Measurements from ENCODE around the gene HES5. TPM values are rescaled to one million over a fixed set of nuclear protein-coding genes. Genes with fewer than 3 reads are reported as not detected.

The HES5 gene
- total and polyA plus RNA-seq, 4 donors, result 0.36 to 2.1 TPM; not detected in 2

DNA sequence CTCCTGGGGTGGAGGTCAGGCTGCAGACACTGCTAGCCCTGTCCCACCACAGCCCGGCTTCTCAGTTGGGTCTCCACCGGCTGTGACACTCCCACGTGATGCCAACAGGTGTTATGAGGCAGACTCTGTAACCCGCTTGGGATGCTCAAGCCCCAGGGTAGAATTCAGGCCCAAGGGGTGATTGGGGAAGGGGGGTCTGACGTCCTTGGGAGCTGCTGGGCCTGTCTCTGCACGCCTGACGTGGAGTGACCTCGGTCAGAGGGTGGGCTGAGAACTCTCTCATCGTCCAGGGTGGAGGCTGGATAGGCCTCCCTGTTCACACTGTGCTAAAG, 7.7 kb upstream of the HES5 start:
- no peak overlapping the region for H3K27ac ChIP-seq (ENCODE audit: low read depth in 1 of 2, low read length in 2 of 2)

GRCh38 chr1:2535981-2536380, 5.9 kb upstream of the HES5 start:
- intact Hi-C loops (cut with DNase I), result no loop called here
- WGBS, 2 donors, result 82 to 83% methylated on average over 9 of the region's 9 CpGs

More for the DNA sequence above, 7.7 kb upstream of the HES5 start:
- H3K27me3 ChIP-seq (ENCODE audit: control insufficient read depth in 1 of 2, insufficient read depth in 2 of 2, low read length in 1 of 2), result no peaks in the 10 kb centered on the region
- WGBS, 2 donors, result 81% methylated on average over 9 of the region's 9 CpGs
- no peaks in the 10 kb centered on the region for H3K9me3 ChIP-seq (ENCODE audit: control insufficient read depth, low read length)
- H3K36me3 ChIP-seq (ENCODE audit: control insufficient read depth in 1 of 2, insufficient read depth in 2 of 2, low read length in 1 of 2), result no peaks in the 10 kb centered on the region
- ATAC-seq (ENCODE audit: low FRiP score) (no peak), DNase-seq (no peak)
- no peak overlapping the region for H3K4me3 ChIP-seq (ENCODE audit: low read length in 2 of 2)
- intact Hi-C loops (cut with DNase I), result no loop called here
- no peaks in the 10 kb centered on the region for H3K4me1 ChIP-seq (ENCODE audit: control insufficient read depth in 1 of 2, insufficient read depth in 2 of 2, low read length in 2 of 2)

GRCh38 chr1:2535455-2535854, 5.4 kb upstream of the HES5 start:
- Histone ChIP-seq H3K9me3 (ENCODE audit: control insufficient read depth, low read length) (no peaks in the 10 kb centered on the region), H3K27ac (ENCODE audit: low read depth in 1 of 2, low read length in 2 of 2) (no peak overlapping the region), H3K36me3 (ENCODE audit: control insufficient read depth in 1 of 2, insufficient read depth in 2 of 2, low read length in 1 of 2) (no peaks in the 10 kb centered on the region), H3K4me1 (ENCODE audit: control insufficient read depth in 1 of 2, insufficient read depth in 2 of 2, low read length in 2 of 2) (no peaks in the 10 kb centered on the region), H3K27me3 (ENCODE audit: control insufficient read depth in 1 of 2, insufficient read depth in 2 of 2, low read length in 1 of 2) (no peaks in the 10 kb centered on the region), H3K4me3 (ENCODE audit: low read length in 2 of 2) (no peak overlapping the region)
- ATAC-seq (ENCODE audit: low FRiP score) (no peak), DNase-seq (no peak)
- intact Hi-C loops (cut with DNase I), result no loop called here
- 64 to 67% methylated on average over 27 of the region's 27 CpGs for whole genome bisulfite sequencing, 2 donors

More at GRCh38 chr1:2535981-2536380, 5.9 kb upstream of the HES5 start:
- no peak overlapping the region for H3K4me3 ChIP-seq (ENCODE audit: low read length in 2 of 2)
- no peaks in the 10 kb centered on the region for H3K27me3 ChIP-seq (ENCODE audit: control insufficient read depth in 1 of 2, insufficient read depth in 2 of 2, low read length in 1 of 2)
- H3K9me3 ChIP-seq (ENCODE audit: control insufficient read depth, low read length), result no peaks in the 10 kb centered on the region
- no peaks in the 10 kb centered on the region for H3K4me1 ChIP-seq (ENCODE audit: control insufficient read depth in 1 of 2, insufficient read depth in 2 of 2, low read length in 2 of 2)
- ATAC-seq (ENCODE audit: low FRiP score) (no peak), DNase-seq (no peak)
- H3K27ac ChIP-seq (ENCODE audit: low read depth in 1 of 2, low read length in 2 of 2), result no peak overlapping the region
- no peaks in the 10 kb centered on the region for H3K36me3 ChIP-seq (ENCODE audit: control insufficient read depth in 1 of 2, insufficient read depth in 2 of 2, low read length in 1 of 2)

DNA sequence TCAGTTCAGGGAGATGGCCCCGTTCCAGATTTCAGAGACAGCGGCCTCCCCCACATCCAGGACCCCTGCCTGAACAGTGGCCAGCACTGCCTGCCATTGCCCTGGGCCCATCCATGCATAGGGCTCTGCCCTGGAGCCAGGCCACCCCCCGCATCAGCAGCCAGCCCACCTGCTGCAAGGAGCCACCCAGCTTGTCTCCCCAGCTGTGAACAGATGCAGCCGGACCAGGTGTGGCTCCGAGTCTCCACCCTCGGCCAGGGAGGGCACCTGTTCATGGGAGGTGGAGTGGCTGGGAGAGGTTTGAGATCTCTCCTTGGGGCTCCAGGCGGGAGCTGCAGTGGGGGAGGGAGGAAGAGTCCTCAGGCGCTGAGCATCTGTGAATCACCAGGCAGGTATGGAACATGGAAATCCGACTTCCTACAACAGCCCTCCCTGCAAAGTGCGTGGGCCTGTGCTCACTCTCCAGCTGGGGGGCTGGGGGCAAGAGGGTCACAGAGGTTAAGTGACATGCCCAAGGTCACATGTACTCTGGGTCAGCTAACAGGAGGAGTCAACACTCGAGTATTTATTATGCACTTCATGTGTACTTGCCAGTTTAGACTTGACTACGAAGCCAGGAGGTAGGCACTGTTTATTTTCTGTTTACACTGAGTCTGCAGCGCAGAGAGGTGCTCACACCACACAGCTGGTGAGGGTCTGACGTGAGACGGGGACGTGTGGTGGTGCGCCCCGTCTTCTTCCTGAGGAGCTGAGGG, 4.8 kb upstream of the HES5 start:
- H3K9me3 ChIP-seq (ENCODE audit: control insufficient read depth, low read length), result no peaks in the 10 kb centered on the region
- ATAC-seq (ENCODE audit: low FRiP score) (no peak), DNase-seq (no peak)
- H3K4me3 ChIP-seq (ENCODE audit: low read length in 2 of 2), result no peak overlapping the region
- WGBS, 2 donors, result 64% methylated on average over 18 of the region's 18 CpGs
- no peaks in the 10 kb centered on the region for H3K36me3 ChIP-seq (ENCODE audit: control insufficient read depth in 1 of 2, insufficient read depth in 2 of 2, low read length in 1 of 2)
- H3K4me1 ChIP-seq (ENCODE audit: control insufficient read depth in 1 of 2, insufficient read depth in 2 of 2, low read length in 2 of 2), result no peaks in the 10 kb centered on the region
- intact Hi-C loops (cut with DNase I), result no loop called here
- no peak overlapping the region for H3K27ac ChIP-seq (ENCODE audit: low read depth in 1 of 2, low read length in 2 of 2)
- no peaks in the 10 kb centered on the region for H3K27me3 ChIP-seq (ENCODE audit: control insufficient read depth in 1 of 2, insufficient read depth in 2 of 2, low read length in 1 of 2)

- Histone ChIP-seq H3K9me3 (ENCODE audit: control insufficient read depth, low read length) (no peaks in the 10 kb centered on the region), H3K36me3 (ENCODE audit: control insufficient read depth in 1 of 2, insufficient read depth in 2 of 2, low read length in 1 of 2) (no peaks in the 10 kb centered on the region), H3K27ac (ENCODE audit: low read depth in 1 of 2, low read length in 2 of 2) (no peak overlapping the region), H3K4me1 (ENCODE audit: control insufficient read depth in 1 of 2, insufficient read depth in 2 of 2, low read length in 2 of 2) (no peaks in the 10 kb centered on the region), H3K27me3 (ENCODE audit: control insufficient read depth in 1 of 2, insufficient read depth in 2 of 2, low read length in 1 of 2) (no peaks in the 10 kb centered on the region), H3K4me3 (ENCODE audit: low read length in 2 of 2) (no peak overlapping the region)
- ATAC-seq (ENCODE audit: low FRiP score) (no peak), DNase-seq (no peak)
- WGBS, 2 donors, result 75 to 78% methylated on average over 7 of the region's 7 CpGs
- intact Hi-C loops (cut with DNase I), result no loop called here
Measured at GRCh38 chr1:2534315-2534686, 4.2 kb upstream of the HES5 start.

- H3K9me3 ChIP-seq (ENCODE audit: control insufficient read depth, low read length), result no peaks in the 10 kb centered on the region
- ATAC-seq (ENCODE audit: low FRiP score), result no peak
- H3K27me3 ChIP-seq (ENCODE audit: control insufficient read depth in 1 of 2, insufficient read depth in 2 of 2, low read length in 1 of 2), result no peaks in the 10 kb centered on the region
- H3K4me3 ChIP-seq (ENCODE audit: low read length in 2 of 2), result no peak overlapping the region
- DNase-seq, result no peak
- H3K36me3 ChIP-seq (ENCODE audit: control insufficient read depth in 1 of 2, insufficient read depth in 2 of 2, low read length in 1 of 2), result no peaks in the 10 kb centered on the region
- no peaks in the 10 kb centered on the region for H3K4me1 ChIP-seq (ENCODE audit: control insufficient read depth in 1 of 2, insufficient read depth in 2 of 2, low read length in 2 of 2)
- intact Hi-C loops (cut with DNase I), result no loop called here
- WGBS, 2 donors, result 76 to 85% methylated on average over 11 of the region's 11 CpGs
- no peak overlapping the region for H3K27ac ChIP-seq (ENCODE audit: low read depth in 1 of 2, low read length in 2 of 2)
Measured at GRCh38 chr1:2533365-2533764, 3.3 kb upstream of the HES5 start.

DNA sequence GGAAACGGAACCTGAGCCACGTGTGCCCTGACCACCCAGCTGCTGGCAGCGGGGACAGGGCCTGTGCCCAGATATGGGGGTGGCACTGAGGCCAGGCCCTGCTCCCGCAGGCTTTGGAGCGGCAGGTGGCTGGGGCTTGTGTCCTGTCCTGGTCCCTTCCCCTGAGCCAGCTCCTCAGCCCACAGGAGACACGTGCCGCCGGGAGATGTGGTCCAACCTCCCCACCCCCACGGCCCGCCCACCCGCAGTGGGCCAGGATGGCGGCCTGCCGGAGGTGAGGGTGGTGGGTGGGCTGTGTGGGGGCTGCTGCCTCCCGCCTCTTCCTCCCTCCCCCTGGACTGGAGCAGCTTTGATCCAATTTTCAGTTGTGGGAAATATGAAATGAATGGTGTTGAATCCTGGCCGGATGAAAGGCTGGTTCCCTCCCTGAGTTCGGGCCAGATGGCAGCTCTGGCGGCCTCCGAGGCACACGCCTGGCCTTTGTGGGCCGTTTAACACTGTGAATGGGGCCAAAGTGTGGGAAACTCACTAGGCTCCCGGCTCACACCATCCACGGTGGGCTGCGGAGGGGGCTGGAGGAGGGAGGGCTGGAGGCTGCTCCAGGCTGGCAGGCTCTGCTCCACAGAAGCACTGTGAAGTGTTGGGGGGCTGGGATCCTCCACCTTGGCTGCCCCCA, 2.6 kb upstream of the HES5 start:
- Histone ChIP-seq H3K9me3 (ENCODE audit: control insufficient read depth, low read length) (no peaks in the 10 kb centered on the region), H3K27me3 (ENCODE audit: control insufficient read depth in 1 of 2, insufficient read depth in 2 of 2, low read length in 1 of 2) (no peaks in the 10 kb centered on the region), H3K27ac (ENCODE audit: low read depth in 1 of 2, low read length in 2 of 2) (no peak overlapping the region), H3K4me1 (ENCODE audit: control insufficient read depth in 1 of 2, insufficient read depth in 2 of 2, low read length in 2 of 2) (no peaks in the 10 kb centered on the region), H3K4me3 (ENCODE audit: low read length in 2 of 2) (no peak overlapping the region), H3K36me3 (ENCODE audit: control insufficient read depth in 1 of 2, insufficient read depth in 2 of 2, low read length in 1 of 2) (no peaks in the 10 kb centered on the region)
- 14 to 20% methylated on average over 19 to 23 of the region's 23 CpGs for WGBS, 2 donors
- no peak for ATAC-seq (ENCODE audit: low FRiP score)
- DNase-seq, result no peak
- intact Hi-C loops (cut with DNase I), result no loop called here

DNA sequence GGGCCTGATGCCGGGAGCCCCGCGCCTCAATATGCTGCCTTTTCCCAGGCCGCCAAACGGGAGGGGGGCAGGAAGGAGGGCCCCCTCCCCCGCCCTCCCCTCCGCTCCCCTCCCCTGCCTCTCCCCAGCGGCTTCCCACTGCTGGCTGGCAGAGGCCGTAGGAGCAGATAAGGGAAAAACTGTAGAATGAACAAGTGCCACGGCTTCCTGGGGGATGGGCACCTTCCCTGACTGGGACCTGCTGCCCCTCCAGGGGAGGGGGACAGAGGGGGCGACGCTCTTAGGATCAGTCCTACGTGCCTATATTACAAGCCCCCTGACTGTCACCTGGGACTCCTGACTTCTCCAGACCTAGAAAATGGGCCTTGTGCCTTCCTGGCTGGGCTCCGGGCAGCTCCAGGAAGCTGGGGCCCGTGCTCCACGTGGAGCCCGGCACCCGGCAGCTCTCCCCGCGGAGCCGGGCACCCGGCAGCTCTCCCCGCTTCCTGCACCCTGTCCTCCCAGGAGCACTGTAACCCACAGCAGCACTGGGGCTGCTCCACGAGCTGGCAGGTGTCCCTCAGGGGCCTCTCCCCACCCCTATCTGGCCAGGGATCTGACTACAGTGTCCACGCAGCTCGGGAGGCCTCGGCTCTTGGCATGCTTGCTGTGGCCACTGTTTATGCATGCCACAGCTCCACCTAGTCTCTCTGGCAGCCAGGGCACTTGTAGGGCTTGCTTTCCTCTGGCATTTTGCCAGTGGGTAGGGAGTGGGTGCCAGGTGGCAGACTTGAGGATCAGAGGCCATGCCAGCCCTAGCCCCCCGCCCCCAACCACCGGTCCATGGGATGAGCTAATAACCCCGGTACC, 674 bp upstream of the HES5 start:
- Histone ChIP-seq H3K36me3 (ENCODE audit: control insufficient read depth in 1 of 2, insufficient read depth in 2 of 2, low read length in 1 of 2) (no peaks in the 10 kb centered on the region), H3K27ac (ENCODE audit: low read depth in 1 of 2, low read length in 2 of 2) (no peak overlapping the region), H3K4me3 (ENCODE audit: low read length in 2 of 2) (no peak overlapping the region), H3K9me3 (ENCODE audit: control insufficient read depth, low read length) (no peaks in the 10 kb centered on the region), H3K4me1 (ENCODE audit: control insufficient read depth in 1 of 2, insufficient read depth in 2 of 2, low read length in 2 of 2) (no peaks in the 10 kb centered on the region), H3K27me3 (ENCODE audit: control insufficient read depth in 1 of 2, insufficient read depth in 2 of 2, low read length in 1 of 2) (no peaks in the 10 kb centered on the region)
- no peak for ATAC-seq (ENCODE audit: low FRiP score)
- 3 to 6% methylated on average over 21 to 30 of the region's 30 CpGs for WGBS, 2 donors
- no peak for DNase-seq
- intact Hi-C loops (cut with DNase I), result no loop called here
